H1 (cell line): ENCODE results near the gene CXCR3. TPM values are rescaled to one million over a fixed set of nuclear protein-coding genes. Genes with fewer than 3 reads are reported as not detected.

Source experiments
- CTCF ChIA-PET: fragments of 300-600 bp; sonication (Branson Sonifier 250); formaldehyde crosslinking; loops from one replicate; lab custom pipeline; 2021; ENCODE audit not compliant: partially characterized antibody; lab: Charles Lee
- POLR2A ChIA-PET: fragments of 300-600 bp; sonication (Branson Sonifier 250); formaldehyde crosslinking; loops from one replicate; lab custom pipeline; 2021; ENCODE audit warnings: inconsistent platforms; ENCODE audit not compliant: partially characterized antibody; lab: Charles Lee
- DNase-seq, 2 experiments: peaks; one replicate each; pipeline versions ENCODE4 v3.0.0 to v3.0.0-alpha.2; 2010 to 2022; ENCODE audit warnings: low spot score in 2 of 2, low read depth in 1 of 2, mixed read lengths in 1 of 2
- FAIRE-seq: peaks from 2 replicates; lab custom pipeline; 2011; peaks lifted over from hg19 to GRCh38; lab: Jason Lieb, UNC
- H2AFZ ChIP-seq: 2 replicates; pipeline ENCODE4 v1.8.1; 2012; ENCODE audit warnings: low read length, inconsistent platforms
- H2AK5ac ChIP-seq: 2 replicates; pipeline ENCODE4 v1.6.1; 2013; ENCODE audit warnings: low read depth, low read length
- H2BK120ac ChIP-seq: replicated peaks from 2 replicates; pipeline ENCODE3; 2013; ENCODE audit warnings: low read depth, low read length, inconsistent platforms
- H2BK12ac ChIP-seq: 2 replicates; pipeline ENCODE4 v1.6.1; 2013; ENCODE audit warnings: low read depth, low read length
- H2BK15ac ChIP-seq: 2 replicates; pipeline ENCODE4 v1.6.1; 2013; ENCODE audit warnings: low read length
- H2BK20ac ChIP-seq: 2 replicates; pipeline ENCODE4 v1.6.1; 2013; ENCODE audit warnings: low read length
- H2BK5ac ChIP-seq: 2 replicates; pipeline ENCODE4 v1.6.1; 2013; ENCODE audit warnings: low read depth, low read length
- H3K14ac ChIP-seq: 2 replicates; pipeline ENCODE4 v1.6.1; 2013; ENCODE audit warnings: inconsistent platforms; ENCODE audit not compliant: insufficient read length
- H3K18ac ChIP-seq: 2 replicates; pipeline ENCODE4 v1.6.1; 2013; ENCODE audit warnings: low read length; ENCODE audit errors: extremely low read depth
- H3K23ac ChIP-seq: 2 replicates; pipeline ENCODE4 v1.6.1; 2013; ENCODE audit warnings: inconsistent platforms; ENCODE audit not compliant: insufficient read length
- H3K23me2 ChIP-seq: 2 replicates; pipeline ENCODE4 v1.6.1; 2013; ENCODE audit warnings: low read depth, low read length
- H3K27ac ChIP-seq: 2 replicates; pipeline ENCODE4 v1.6.1; 2011; ENCODE audit warnings: low read depth, low read length, inconsistent platforms
- H3K27me3 ChIP-seq, 4 experiments: replicated peaks in 1 of 4; 1 replicate in 1 of 4; 2 replicates in 3 of 4; pipeline versions ENCODE4 v1.6.1 to v1.8.1; 2011 to 2013; ENCODE audit warnings: low read length in 3 of 4, mild to moderate bottlenecking in 3 of 4, inconsistent platforms in 2 of 4, mixed read lengths in 2 of 4, moderate library complexity in 1 of 4; ENCODE audit not compliant: control insufficient read depth in 3 of 4, insufficient read depth in 3 of 4; ENCODE audit errors: extremely low read depth in 1 of 4
- H3K36me3 ChIP-seq, 4 experiments: 2 replicates each; pipeline versions ENCODE4 v1.6.1 to v1.8.1; 2011 to 2013; ENCODE audit warnings: mild to moderate bottlenecking in 4 of 4, low read length in 3 of 4, moderate library complexity in 2 of 4, control low read depth in 1 of 4, inconsistent platforms in 1 of 4; ENCODE audit not compliant: insufficient read depth in 4 of 4, control insufficient read depth in 2 of 4
- H3K4ac ChIP-seq: replicated peaks from 2 replicates; pipeline ENCODE3; 2013; ENCODE audit warnings: low read length, low read depth, mixed read lengths, inconsistent platforms; ENCODE audit not compliant: insufficient read length
- H3K4me1 ChIP-seq, 4 experiments: replicated peaks in 1 of 4; 1 replicate in 1 of 4; 2 replicates in 3 of 4; pipeline versions ENCODE4 v1.6.1 to v1.8.1; 2011 to 2013; ENCODE audit warnings: low read length in 3 of 4, inconsistent platforms in 2 of 4, mixed read lengths in 1 of 4; ENCODE audit not compliant: insufficient read depth in 4 of 4, control insufficient read depth in 3 of 4
- H3K4me2 ChIP-seq, 2 experiments: 2 replicates each; pipeline versions ENCODE4 v1.6.1 to v1.8.1; 2011 to 2013; ENCODE audit warnings: low read depth in 2 of 2, low read length in 2 of 2, control low read depth in 1 of 2, inconsistent platforms in 1 of 2, mild to moderate bottlenecking in 1 of 2; ENCODE audit not compliant: insufficient read depth in 1 of 2
- H3K4me3 ChIP-seq, 4 experiments: fragments of 200-600, 300-600 bp in 1 of 4; sonication (generic), shearing (Covaris generic), sonication (Bioruptor Twin) in 1 of 4; 2 replicates each; pipeline versions ENCODE4 v1.5.1 to v1.8.1; 2011 to 2016; ENCODE audit warnings: low read length in 4 of 4, low read depth in 3 of 4, control low read depth in 2 of 4, inconsistent platforms in 2 of 4, mild to moderate bottlenecking in 2 of 4, mixed read lengths in 1 of 4, moderate library complexity in 1 of 4; ENCODE audit not compliant: insufficient read depth in 2 of 4; ENCODE audit errors: extremely low read depth in 1 of 4
- H3K56ac ChIP-seq: replicated peaks from 2 replicates; pipeline ENCODE3; 2013; ENCODE audit warnings: low read depth, mild to moderate bottlenecking, mixed read lengths, low read length, inconsistent platforms; ENCODE audit not compliant: insufficient read length
- H3K79me1 ChIP-seq: 2 replicates; pipeline ENCODE4 v1.6.1; 2013; ENCODE audit warnings: low read depth, low read length, control low read depth
- H3K79me2 ChIP-seq, 2 experiments: 2 replicates each; pipeline versions ENCODE4 v1.6.1 to v1.8.1; 2012 to 2013; ENCODE audit warnings: low read length in 2 of 2, mild to moderate bottlenecking in 2 of 2, inconsistent platforms in 1 of 2; ENCODE audit not compliant: insufficient read depth in 2 of 2, control insufficient read depth in 1 of 2
- H3K9ac ChIP-seq, 4 experiments: replicated peaks in 1 of 4; 1 replicate in 1 of 4; 2 replicates in 3 of 4; pipeline versions ENCODE4 v1.6.1 to v1.8.1; 2011 to 2013; ENCODE audit warnings: low read depth in 3 of 4, low read length in 3 of 4, control low read depth in 2 of 4, mild to moderate bottlenecking in 2 of 4, moderate library complexity in 2 of 4, inconsistent platforms in 1 of 4; ENCODE audit errors: extremely low read depth in 1 of 4
- H3K9me3 ChIP-seq, 2 experiments: 2 replicates each; pipeline versions ENCODE4 v1.6.1 to v1.8.1; 2012 to 2013; ENCODE audit warnings: mild to moderate bottlenecking in 2 of 2, moderate library complexity in 2 of 2, control low read depth in 1 of 2, inconsistent platforms in 1 of 2, low read depth in 1 of 2, low read length in 1 of 2, mixed read lengths in 1 of 2; ENCODE audit not compliant: insufficient read depth in 2 of 2
- H4K20me1 ChIP-seq, 2 experiments: replicated peaks in 1 of 2; 2 replicates each; pipeline versions ENCODE3 to v1.8.1; 2011 to 2013; ENCODE audit warnings: inconsistent platforms in 2 of 2, low read length in 2 of 2, mild to moderate bottlenecking in 1 of 2; ENCODE audit not compliant: insufficient read depth in 2 of 2, control insufficient read depth in 1 of 2
- H4K5ac ChIP-seq: 2 replicates; pipeline ENCODE4 v1.6.1; 2013; ENCODE audit warnings: low read length, low read depth, mixed read lengths, inconsistent platforms; ENCODE audit not compliant: insufficient read length
- H4K8ac ChIP-seq: 2 replicates; pipeline ENCODE4 v1.8.0; 2013; ENCODE audit warnings: mild to moderate bottlenecking, moderate library complexity, low read length, inconsistent platforms; ENCODE audit not compliant: insufficient read depth; ENCODE audit errors: extremely low read depth
- H4K91ac ChIP-seq: replicated peaks from 2 replicates; pipeline ENCODE3; 2013; ENCODE audit warnings: low read length, mixed read lengths, inconsistent platforms; ENCODE audit not compliant: insufficient read length
- POLR2AphosphoS5 ChIP-seq: IDR thresholded peaks from 2 replicates; pipeline ENCODE4 v1.6.1; 2011; ENCODE audit warnings: low read depth, low read length
- SUZ12 ChIP-seq: fragments of 200-600 bp; sonication (generic); IDR thresholded peaks from 2 replicates; pipeline ENCODE4 v1.6.1; 2012; ENCODE audit warnings: mild to moderate bottlenecking, inconsistent platforms, low read length, moderate library complexity, mixed read lengths
- WGBS, 2 experiments: shearing (Covaris generic) in 1 of 2; methylation state at CpG; one replicate each; pipeline versions ENCODE4 v1.1.6 to v1.1.7; 2013 to 2015; ENCODE audit warnings: low lambda C conversion rate in 2 of 2, mixed read lengths in 2 of 2, inconsistent platforms in 1 of 2, low coverage in 1 of 2, missing lambda C conversion rate in 1 of 2; ENCODE audit not compliant: insufficient replicate concordance in 2 of 2, insufficient coverage in 1 of 2, insufficient read length in 1 of 2; ENCODE audit errors: extremely low coverage in 1 of 2, missing lambda C conversion rate in 1 of 2; 5-methylcytosine and 5-hydroxymethylcytosine counted together
- polyA plus RNA-seq, 7 experiments: library from polyadenylated mRNA; depleted of rRNA in 3 of 7; stranded (reverse) in 5 of 7; unstranded in 2 of 7; fragments of >200 nt in 5 of 7; fragments of 200-250 nt in 2 of 7; gene quantifications; 1 replicate in 5 of 7; 2 replicates in 1 of 7; 4 replicates in 1 of 7; pipeline versions ENCODE4 v1.2.1 to v1.2.3, GENCODE V29; 2011 to 2013; ENCODE audit warnings: missing spikeins in 2 of 7, mixed read lengths in 2 of 7
- total RNA-seq: library from RNA; stranded (reverse); fragmentation: NEBNext Ultra II Directional; extraction: Animal tissue kit (Norgen Biotek cat#: 25700); gene quantifications from 2 replicates; pipeline ENCODE4 v1.2.1, GENCODE V29; 2021
- TF ChIP-seq, protein P1 (sequence below): IDR thresholded peaks from 2 replicates; pipeline ENCODE4 v1.6.1; 2012; ENCODE audit warnings: inconsistent platforms

The CXCR3 gene
- total and polyA plus RNA-seq, 2 of the 8 experiments (the other 6 are each of a cell fraction or from before 2014, with no cell fraction given) = not detected

DNA sequence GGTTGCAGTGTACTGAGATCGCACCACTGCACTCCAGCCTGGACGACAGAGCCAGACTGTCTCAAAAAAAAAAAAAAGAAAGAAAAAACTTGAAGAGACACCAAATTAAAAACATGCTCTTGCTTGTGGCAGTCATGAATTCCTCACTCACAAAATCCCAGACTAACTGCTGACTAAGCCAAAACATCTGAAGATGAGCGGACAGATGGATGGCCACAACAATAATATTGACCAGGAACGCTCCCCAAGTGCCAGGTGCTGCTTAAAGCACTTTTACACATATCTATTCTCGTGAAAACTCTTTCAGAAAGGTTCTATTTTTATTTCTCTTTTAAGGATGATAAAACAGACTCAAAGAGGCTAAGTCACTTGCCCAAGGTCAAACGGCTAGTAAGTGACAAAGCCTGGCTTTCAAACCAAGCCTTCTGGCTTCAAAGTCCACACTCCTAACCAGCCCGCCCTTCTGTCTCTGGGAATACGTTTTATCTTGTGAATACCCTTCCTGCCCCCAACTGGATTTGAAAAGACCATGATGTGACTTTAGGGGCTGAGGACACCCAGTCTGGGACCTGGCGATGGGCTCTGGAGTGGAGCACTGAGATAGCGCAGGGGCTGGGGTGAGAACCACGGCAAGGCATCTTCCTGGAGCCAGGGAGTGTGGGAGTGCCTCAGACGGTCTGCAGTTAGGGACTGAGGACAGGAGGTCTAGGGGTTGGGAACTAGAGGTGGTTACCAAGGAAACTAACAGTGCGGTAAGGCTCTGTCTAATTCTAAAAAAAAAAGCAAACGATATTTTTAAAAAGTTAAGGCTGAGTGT, 9.5 kb upstream of the CXCR3 start:
- H3K4me1 ChIP-seq = peaks cover 0 to 3% (median 0%) of the 10 kb centered on the region in 4 experiments; a peak in 1 of 7 replicates
- H3K27ac ChIP-seq = no peak overlapping the region
- no peak overlapping the region for H3K23ac ChIP-seq
- H2BK20ac ChIP-seq = no peak overlapping the region
- no peak overlapping the region for H2BK12ac ChIP-seq
- no peak overlapping the region for H2BK15ac ChIP-seq
- H3K14ac ChIP-seq = no peak overlapping the region
- no peak overlapping the region for H3K4ac ChIP-seq
- 92% methylated on average over 9 of the region's 14 CpGs; no CpG with 5 or more reads in 1 of the 2 experiments for WGBS, 2 experiments
- POLR2A ChIA-PET = no interaction called here
- no peaks in the 10 kb centered on the region for H3K27me3 ChIP-seq
- TF ChIP-seq SUZ12 (no peak), POLR2AphosphoS5 (no peak)
- TF ChIP-seq, protein P1, sequence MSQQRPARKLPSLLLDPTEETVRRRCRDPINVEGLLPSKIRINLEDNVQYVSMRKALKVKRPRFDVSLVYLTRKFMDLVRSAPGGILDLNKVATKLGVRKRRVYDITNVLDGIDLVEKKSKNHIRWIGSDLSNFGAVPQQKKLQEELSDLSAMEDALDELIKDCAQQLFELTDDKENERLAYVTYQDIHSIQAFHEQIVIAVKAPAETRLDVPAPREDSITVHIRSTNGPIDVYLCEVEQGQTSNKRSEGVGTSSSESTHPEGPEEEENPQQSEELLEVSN = no peak
- no peak overlapping the region for H3K9ac ChIP-seq
- H3K79me1 ChIP-seq = no peaks in the 10 kb centered on the region
- CTCF ChIA-PET = interaction anchor here (1.1 kb wide), 1 partner anchor 25 kb away, joined by 5 read pairs; no protein-coding TSS in a partner anchor
- H2BK5ac ChIP-seq = no peak overlapping the region
- no peaks in the 10 kb centered on the region for H4K20me1 ChIP-seq
- DNase-seq (no peak), FAIRE-seq (no peak)
- no peak overlapping the region for H3K4me2 ChIP-seq
- H3K56ac ChIP-seq = no peak overlapping the region
- no peak overlapping the region for H2BK120ac ChIP-seq
- no peak overlapping the region for H3K4me3 ChIP-seq
- no peak overlapping the region for H3K18ac ChIP-seq
- no peaks in the 10 kb centered on the region for H3K9me3 ChIP-seq
- H2AFZ ChIP-seq = no peak overlapping the region
- no peak overlapping the region for H2AK5ac ChIP-seq
- H4K5ac ChIP-seq = no peak overlapping the region
- H4K91ac ChIP-seq = no peak overlapping the region
- no peak overlapping the region for H4K8ac ChIP-seq
- no peaks in the 10 kb centered on the region for H3K23me2 ChIP-seq
- H3K36me3 ChIP-seq = no peaks in the 10 kb centered on the region
- H3K79me2 ChIP-seq = no peaks in the 10 kb centered on the region
